GM19238 (cell line): Measurements from ENCODE around the gene DRC7.
"Not testable (repeated sequence)": the region's sequence is repeated elsewhere in the genome, so short reads cannot be mapped to it uniquely, and the experiment has no call there.

Experiments
- DNase-seq: peaks from one replicate; pipeline ENCODE4 v3.0.0; 2011; ENCODE audit warnings: low spot score; ENCODE audit not compliant: insufficient read length

The DRC7 gene

DNA sequence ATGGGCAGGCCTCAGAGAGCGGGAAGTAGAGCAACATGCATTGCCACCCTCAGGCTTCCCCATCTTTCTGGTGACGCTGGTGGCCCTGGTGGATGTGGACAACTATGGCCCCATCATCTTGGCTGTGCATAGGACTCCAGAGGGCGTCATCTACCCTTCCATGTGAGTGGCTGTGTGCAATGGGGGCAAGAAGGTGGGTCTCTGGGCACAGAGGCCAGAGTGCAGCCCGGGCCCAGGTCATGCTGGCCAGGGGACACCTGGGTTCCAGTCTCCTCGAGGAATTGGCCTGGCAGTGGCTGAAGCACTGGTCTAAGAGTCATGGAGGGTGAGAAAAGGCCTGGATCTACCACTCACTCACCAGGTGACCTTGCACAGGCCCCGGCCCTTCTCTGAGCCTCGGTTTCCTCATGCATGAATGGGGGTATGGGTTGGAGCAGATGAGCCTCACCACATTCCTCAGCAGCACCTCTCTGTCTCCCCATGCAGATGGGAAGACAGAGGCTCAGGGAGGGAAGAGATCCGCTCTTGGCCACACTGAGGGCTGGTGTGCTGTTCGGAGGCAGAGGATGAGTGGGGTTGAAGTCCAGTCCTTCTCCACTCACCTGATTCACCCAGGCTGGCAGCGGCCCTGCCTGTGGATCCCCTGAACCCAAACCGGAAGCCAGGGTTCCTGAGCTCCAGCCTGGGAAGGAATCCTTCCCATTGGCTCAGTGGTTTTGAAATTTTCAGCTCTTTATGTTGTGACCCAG, 33.7 kb upstream of the DRC7 start:
- no peak for DNase-seq

DNA sequence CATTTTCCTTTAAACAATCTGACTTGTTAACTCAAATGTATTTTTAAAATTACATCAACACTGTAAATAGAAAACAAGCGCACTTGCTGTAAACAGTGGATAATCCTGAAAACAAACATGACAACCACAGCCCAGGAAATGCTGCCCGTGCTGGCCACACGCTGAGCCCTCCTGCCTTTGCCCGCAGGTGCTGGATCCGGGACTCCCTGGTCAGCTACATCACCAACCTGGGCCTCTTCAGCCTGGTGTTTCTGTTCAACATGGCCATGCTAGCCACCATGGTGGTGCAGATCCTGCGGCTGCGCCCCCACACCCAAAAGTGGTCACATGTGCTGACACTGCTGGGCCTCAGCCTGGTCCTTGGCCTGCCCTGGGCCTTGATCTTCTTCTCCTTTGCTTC, 33.1 kb upstream of the DRC7 start:
- no peak for DNase-seq

DNA sequence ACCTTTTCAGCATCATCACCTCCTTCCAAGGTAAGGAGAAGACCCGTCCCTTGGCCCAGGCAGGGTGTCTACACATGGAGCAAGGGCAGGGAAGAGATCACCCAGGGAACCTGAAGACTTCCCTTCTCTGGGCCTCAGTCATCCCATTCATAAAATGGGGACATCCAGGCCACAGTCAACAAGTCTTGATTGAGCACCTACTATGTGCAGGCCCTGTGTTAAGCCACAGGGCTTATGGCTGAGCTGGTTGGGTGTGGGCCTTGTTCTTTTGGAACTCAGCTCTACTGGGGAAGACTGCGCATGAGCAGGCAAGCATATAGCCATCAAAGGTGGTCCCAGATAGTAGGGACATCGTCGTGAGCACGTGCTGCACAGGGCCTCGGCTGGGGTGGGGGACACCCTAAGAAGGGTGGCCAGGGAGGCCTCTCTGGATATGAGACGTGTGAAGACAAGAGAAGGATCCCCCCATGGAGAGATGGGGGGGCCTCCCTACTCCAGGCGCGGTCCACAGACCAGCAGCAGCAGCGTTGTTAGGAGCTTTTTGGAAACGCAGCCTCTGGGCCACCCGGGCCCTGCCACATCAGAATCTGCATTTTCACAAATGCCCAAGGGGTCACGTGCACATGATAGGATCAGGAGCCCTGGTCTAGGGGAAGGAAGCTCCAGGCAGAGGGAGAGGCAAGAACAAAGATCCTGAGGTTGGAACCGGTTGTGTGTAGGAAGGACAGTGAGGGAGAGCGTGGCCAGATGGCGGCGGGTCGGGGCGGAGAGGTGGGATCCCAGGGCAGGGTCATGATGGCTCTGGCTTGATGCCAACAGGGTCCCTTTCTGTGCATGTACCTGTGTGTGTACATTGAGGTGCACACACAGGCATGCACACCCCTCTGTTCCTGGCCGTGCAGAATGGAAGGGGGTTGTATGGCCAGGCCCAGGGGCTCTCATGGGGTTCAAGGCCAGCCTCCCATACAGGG, 32.4 kb upstream of the DRC7 start:
- no peak for DNase-seq

DNA sequence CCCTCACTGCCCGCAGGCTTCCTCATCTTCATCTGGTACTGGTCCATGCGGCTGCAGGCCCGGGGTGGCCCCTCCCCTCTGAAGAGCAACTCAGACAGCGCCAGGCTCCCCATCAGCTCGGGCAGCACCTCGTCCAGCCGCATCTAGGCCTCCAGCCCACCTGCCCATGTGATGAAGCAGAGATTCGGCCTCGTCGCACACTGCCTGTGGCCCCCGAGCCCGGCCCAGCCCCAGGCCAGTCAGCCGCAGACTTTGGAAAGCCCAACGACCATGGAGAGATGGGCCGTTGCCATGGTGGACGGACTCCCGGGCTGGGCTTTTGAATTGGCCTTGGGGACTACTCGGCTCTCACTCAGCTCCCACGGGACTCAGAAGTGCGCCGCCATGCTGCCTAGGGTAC, 31.2 kb upstream of the DRC7 start:
- DNase-seq = no peak

DNA sequence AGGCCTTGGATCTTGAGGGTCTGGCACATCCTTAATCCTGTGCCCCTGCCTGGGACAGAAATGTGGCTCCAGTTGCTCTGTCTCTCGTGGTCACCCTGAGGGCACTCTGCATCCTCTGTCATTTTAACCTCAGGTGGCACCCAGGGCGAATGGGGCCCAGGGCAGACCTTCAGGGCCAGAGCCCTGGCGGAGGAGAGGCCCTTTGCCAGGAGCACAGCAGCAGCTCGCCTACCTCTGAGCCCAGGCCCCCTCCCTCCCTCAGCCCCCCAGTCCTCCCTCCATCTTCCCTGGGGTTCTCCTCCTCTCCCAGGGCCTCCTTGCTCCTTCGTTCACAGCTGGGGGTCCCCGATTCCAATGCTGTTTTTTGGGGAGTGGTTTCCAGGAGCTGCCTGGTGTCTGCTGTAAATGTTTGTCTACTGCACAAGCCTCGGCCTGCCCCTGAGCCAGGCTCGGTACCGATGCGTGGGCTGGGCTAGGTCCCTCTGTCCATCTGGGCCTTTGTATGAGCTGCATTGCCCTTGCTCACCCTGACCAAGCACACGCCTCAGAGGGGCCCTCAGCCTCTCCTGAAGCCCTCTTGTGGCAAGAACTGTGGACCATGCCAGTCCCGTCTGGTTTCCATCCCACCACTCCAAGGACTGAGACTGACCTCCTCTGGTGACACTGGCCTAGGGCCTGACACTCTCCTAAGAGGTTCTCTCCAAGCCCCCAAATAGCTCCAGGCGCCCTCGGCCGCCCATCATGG, 30.5 kb upstream of the DRC7 start:
- DNase-seq = no peak

DNA sequence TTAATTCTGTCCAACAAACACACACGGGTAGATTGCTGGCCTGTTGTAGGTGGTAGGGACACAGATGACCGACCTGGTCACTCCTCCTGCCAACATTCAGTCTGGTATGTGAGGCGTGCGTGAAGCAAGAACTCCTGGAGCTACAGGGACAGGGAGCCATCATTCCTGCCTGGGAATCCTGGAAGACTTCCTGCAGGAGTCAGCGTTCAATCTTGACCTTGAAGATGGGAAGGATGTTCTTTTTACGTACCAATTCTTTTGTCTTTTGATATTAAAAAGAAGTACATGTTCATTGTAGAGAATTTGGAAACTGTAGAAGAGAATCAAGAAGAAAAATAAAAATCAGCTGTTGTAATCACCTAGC, 30.0 kb upstream of the DRC7 start:
- DNase-seq = no peak

DNA sequence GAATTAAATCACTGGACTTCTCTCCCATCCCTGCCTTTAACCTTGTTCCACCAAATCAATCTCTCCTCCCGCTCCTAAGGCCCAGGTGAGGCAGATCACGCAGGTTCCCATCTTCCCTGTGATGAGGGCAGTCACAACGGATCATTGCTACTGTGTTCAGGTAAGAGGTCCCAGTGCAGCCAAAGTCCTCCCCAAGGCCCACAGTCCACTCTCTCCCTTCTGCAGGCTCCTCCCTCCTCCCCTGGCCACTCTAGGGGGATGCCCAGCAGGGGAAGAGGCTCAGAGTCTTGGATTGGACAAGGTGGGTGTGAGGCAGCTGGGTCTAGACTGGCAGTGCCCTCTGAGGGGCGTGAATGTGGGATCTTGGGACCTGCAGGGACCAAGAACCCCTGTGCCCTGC, 29.1 kb upstream of the DRC7 start:
- no peak for DNase-seq

DNA sequence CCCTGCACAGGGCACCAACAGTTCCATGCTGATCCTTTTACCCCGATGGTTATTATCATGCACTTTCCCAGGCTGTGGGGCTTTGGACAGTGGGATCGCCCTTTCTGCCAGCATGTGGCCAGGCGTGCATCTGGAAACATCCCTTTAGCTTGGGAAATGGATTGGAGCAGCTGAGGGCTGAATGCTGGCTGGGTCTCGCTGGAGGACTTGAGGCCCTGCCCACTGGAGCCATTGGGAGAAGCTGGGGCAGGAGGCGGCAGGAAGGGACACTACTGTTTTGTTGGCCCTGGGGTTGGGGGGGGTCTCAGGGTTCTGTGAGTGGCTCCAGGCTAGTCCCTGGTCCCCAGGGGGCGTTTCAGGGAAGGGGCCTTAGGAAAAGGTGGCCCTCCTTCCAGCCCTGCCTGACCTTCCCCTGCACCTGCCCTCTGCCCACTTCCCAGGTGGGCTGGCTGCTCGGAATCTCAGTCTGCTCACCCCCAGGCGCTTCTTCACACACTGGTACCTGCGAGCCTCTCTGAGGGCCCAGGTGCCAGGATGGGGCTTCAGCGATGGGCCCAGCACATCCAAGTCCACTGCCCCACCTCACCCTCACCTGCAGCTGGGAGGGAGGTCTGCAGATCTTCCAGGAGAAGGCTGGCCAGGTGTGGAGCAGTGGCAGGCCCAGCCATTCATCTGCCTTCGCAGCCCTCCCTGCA, 28.1 kb upstream of the DRC7 start:
- no peak for DNase-seq

DNA sequence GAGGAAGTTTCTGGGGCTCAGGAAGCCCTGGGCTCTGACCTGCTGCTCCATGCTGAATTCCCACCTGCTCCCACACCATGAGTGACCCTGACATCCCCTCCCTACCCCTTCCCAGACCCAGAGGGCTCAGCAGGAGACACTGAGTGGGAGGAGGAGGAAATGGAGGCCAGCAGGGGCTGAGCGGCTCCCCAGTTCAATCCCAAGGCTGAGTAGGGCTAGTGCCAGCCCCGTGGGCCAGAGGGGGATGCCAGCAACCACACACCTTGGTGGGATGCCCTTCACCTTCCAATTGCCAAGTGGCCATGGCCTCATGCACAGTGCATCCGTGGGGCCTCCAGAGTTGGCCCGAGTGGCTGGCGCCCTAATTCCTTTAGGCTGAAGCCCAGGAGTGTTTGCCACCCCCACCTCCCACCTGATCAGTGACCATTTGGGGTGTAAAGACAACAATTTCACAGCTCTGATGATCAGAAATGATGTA, 27.5 kb upstream of the DRC7 start:
- DNase-seq = no peak

DNA sequence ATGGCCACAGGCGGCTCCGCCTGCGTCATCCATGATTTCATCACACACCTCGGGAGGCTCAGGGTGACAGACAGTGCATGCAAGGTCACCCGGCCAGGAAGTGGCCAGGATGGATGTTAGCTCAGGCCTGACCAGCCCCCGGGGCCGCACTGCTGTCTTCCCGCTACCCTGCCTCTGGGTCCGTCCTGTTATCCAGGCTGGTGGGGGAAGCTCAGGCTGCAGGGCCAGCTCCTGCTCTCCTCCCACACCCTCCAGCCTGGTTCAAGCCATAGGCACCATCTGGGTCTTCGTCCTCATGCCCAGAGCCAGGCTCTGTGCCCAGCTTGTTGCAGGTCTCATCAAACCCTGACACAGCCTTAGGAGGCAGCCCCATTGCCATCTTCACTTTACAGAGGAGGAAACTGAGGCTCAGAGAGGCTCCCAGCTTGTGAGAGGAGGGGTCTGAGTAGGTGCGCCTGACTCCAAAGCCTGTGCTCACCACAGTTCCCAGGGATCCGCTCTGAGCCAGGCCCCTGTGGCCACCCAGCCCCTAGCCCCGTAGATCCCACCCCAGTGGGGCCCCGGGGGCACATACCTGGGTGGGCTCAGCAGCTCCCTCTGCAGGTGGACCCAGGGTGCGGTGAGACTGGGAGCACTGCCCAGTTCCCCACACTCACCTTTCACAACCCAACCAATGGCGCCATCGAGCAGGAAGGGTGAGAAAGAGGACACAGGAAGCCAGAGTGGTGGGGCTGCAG, 26.9 kb upstream of the DRC7 start:
- DNase-seq = no peak

DNA sequence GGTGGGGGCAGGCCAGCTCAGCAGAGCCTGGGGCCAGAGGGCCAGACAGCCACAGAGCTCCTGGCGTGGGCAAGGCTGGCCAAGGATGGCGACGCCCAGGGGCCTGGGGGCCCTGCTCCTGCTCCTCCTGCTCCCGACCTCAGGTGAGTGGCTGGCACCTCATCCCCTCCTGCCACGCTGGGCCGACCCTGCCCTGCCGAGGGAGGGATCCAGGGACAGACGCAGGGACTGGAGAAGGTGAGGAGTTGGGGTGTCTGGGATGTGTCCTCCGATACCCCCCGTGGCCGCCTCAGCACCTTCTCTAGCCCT, 26.4 kb upstream of the DRC7 start, which contains the start of gene ADGRG3:
ADGRG3 (plus strand) TSS at position 44 of the 309 bp plus-strand sequence; CDS start at position 86, 42 bp downstream.
- no peak for DNase-seq

DNA sequence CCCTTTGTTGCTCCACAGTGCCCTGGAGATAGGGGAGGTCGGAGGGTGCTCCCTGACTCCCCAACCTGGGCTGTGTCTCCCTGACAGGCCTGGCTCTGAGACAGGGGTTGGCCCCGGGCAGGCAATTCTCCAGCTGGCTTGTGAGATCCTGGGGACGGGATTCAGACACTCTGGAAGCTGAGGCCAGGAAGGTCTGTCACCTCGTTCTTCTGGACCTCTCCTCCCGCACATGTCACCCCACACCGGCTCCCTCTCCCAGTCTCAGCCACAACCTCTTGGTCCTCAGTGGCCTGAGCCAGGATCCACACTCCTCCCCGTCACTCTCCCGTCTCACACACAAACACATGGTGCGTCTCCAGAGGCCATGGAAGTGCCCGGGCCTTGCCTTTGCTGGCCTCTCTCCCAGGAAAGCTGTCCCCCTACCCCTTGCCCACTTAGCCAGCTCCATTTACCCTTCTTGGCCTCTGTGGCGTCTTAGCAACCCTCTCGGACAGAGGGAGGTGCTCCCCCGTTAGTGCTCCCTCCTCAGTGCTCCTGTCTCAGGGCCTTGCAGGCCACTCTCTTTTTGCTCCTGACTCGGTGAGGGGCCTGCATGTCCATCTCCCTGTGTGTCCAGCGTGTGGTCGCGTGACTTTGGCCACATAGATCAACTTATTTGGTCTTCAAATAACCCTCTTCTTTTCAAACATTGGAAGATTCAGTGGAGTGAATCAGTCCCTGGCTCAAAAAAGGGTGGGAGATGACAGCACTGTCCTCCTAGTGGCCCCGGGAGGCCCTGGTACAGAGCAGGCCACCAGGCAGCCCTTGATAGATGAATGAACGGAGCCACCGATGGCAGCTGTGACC, 25.8 kb upstream of the DRC7 start:
- no peak for DNase-seq

DNA sequence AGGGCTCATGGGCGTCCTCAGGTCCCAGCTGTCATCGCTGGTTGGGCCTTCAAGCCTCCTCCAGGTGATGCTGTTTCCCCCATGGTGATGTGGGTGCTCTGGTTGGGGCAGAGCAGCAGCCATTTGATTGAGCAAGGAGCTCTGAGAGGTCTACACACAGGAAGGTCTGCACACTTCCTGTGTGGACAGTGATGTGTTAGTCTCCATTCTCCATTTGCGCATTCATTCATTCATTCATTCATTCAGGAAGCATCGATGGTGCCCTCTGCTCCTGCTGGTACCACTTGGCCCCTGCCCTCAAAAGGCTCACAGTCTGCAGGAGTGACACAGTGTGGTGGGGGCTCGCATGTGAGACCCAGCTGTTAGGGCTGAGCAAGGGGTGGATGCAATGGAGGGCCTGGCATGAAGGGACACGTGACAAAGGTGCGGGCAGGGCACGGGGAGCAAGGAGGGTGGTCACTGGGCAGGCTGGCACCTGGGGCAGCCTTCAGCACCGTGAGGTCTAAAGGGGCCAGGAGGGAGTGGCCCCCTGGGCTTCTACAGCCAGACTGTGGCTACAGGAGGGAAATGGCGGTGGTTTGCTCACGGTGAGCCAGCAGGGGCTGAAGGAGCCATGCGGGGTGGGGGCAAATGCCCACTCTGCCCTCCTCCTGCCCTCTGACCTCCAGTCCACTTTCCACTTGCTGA, 25.0 kb upstream of the DRC7 start:
- DNase-seq = no peak

DNA sequence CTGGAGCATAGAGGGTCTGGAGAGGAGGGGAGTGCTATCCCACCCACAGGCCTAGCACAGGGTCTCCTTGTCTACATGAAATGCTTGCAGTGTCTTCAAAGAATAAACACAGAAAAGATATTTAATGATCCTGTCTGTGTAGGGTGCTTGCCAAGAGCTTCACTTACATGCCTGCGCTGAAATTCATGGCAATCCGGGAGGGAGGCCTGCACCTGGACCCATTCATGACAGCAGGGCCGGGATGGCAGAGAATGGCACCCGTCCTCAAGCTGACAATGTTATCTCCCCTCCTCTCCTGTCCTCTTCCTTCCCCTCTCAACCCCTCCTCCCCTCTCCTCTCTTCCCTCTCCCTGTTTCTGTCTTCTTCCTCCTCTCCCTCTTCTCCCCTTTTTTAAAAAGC, 24.4 kb upstream of the DRC7 start:
- no peak for DNase-seq

DNA sequence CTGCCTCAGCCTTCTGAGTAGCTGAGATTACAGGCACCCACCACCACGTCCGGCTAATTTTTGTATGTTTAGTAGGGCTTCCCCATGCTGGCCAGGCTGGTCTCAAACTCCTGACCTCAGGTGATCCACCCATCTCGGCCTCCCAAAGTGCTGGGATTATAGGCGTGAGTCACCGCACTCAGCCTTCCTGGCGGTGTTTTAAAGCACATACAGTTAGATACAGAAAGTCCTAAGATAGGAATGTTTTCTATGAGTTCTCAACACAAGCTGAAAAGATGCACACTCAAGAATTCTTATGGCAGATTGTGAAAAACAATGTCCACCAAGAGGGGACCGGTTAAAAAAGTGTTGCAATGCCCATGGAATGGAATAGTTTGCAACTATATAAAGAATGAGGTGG, 23.2 kb upstream of the DRC7 start:
- DNase-seq = not testable (repeated sequence)

DNA sequence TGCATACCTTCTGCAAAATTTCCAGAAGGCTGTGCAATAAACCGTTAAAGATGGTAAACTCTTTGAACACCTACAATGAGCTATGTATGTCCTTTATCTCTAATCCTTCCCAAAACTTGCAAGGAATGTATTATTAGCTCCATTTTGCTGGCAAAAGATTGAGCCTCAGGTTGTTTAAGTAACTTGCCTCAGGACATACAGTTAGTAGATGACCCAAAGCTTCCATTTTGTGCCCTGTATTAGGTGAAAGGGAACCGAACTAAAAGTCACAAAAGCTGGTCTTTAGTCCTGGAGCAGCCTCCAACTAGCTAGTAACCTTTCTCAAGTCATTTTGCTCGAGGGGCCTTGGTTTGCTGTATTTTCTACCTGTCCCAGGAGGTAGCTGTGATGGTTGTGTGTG, 22.2 kb upstream of the DRC7 start:
- no peak for DNase-seq

DNA sequence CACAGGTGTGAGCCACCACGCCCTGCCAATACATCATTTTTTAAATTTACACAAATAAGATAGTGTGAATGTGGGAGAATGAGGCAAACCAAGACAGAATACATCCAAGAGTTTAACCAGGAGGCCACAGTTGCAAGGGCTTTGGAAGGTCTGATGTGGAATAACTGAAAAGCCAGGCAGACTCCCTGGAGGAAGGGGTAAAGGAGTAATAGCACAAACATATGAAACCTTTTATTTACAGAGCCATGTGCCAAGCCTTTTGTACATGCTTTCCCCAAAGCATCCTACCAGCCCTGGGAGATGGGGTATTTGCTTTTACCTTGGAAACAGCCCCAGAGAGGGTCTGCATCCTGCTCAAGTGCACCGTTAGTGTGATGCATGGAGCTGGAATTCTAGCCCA, 21.8 kb upstream of the DRC7 start:
- DNase-seq = no peak

DNA sequence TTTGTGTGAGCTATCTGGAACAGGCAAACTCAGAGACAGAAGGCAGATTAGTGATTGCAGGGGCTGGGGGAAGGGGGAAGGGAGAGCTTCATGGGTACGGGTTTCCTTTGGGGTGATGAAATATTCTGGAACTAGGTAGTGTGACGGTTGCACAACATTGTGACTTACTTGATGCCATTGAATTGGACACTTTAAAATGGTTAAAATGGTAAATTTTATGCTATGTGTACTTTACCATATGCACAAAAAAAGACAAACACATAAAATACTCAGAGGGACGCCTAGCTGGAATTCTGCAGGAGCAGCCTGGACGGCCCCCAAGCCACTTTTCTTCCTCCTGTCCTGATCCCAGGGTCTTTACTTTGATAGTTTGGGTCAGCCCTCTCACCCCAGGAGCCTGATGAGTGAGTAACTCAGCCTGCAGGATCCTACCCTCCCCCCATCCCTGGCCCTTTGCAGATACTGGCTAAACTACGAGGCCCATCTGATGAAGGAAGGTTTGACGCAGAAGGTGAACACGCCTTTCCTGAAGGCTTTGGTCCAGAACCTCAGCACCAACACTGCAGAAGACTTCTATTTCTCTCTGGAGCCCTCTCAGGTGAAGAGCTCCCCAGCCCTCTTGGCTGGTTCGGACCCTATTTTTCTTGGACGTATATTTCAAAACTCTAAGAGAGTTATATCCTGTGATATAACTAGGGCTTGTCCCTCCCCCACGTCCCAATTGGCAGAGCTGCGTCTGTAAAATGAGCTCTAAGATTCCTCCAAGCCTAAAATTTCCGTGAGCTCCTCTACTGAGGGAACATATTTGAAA, 18.7 kb upstream of the DRC7 start:
- no peak for DNase-seq
